RWPE1 (cell line): Measurements from ENCODE around the gene FBLN7.

Experiments
- CTCF ChIA-PET: fragments of 350-600 bp; sonication (Branson Sonifier 250); formaldehyde crosslinking; extraction: SDS; loops from one replicate; lab custom pipeline; 2021; lab: Yijun Ruan, JAX
- POLR2A ChIA-PET: fragments of 400-600 bp; formaldehyde crosslinking; extraction: SDS; loops from one replicate; lab custom pipeline; 2020; ENCODE audit warnings: antibody characterized with exemption; ENCODE audit not compliant: low non-redundant PET; lab: Yijun Ruan, JAX
- DNase-seq: peaks from one replicate; pipeline ENCODE4 v3.0.0; 2012; ENCODE audit warnings: low spot score
- H3K27ac ChIP-seq: fragments of 450-650 bp; 2 replicates; pipeline ENCODE4 v1.5.1; 2017
- TF ChIP-seq, protein P1 (sequence below): fragments of 450-650 bp; conservative IDR thresholded peaks from 2 replicates; pipeline ENCODE4 v1.5.1; 2017; ENCODE audit warnings: low read depth, mild to moderate bottlenecking

Gene FBLN7

DNA sequence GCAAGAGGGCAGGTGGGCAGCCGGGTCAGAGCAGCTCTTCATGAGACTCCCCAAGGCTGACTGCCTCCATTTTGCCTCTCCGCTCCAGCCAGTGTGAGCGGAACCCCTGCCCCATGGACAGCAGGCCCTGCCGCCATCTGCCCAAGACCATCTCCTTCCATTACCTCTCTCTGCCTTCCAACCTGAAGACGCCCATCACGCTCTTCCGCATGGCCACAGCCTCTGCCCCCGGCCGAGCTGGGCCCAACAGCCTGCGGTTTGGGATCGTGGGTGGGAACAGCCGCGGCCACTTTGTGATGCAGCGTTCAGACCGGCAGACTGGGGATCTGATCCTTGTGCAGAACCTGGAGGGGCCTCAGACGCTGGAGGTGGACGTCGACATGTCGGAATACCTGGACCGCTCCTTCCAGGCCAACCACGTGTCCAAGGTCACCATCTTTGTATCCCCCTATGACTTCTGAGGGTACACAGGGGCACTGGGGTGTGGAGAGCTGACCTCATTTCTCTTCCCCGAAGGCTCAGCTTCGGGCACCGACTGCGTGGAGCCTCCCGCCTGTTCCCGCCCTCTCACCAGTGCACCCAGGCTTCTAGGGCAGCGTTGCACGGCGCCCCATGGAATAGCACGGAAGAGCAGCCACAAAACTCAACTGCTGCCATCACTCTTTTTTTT lies 49.0 kb downstream of the FBLN7 start:
- ChIA-PET CTCF (no interaction called here), POLR2A (no interaction called here)
- DNase-seq = no peak
- TF ChIP-seq, protein P1, sequence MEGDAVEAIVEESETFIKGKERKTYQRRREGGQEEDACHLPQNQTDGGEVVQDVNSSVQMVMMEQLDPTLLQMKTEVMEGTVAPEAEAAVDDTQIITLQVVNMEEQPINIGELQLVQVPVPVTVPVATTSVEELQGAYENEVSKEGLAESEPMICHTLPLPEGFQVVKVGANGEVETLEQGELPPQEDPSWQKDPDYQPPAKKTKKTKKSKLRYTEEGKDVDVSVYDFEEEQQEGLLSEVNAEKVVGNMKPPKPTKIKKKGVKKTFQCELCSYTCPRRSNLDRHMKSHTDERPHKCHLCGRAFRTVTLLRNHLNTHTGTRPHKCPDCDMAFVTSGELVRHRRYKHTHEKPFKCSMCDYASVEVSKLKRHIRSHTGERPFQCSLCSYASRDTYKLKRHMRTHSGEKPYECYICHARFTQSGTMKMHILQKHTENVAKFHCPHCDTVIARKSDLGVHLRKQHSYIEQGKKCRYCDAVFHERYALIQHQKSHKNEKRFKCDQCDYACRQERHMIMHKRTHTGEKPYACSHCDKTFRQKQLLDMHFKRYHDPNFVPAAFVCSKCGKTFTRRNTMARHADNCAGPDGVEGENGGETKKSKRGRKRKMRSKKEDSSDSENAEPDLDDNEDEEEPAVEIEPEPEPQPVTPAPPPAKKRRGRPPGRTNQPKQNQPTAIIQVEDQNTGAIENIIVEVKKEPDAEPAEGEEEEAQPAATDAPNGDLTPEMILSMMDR = no peak
- H3K27ac ChIP-seq = no peak overlapping the region

DNA sequence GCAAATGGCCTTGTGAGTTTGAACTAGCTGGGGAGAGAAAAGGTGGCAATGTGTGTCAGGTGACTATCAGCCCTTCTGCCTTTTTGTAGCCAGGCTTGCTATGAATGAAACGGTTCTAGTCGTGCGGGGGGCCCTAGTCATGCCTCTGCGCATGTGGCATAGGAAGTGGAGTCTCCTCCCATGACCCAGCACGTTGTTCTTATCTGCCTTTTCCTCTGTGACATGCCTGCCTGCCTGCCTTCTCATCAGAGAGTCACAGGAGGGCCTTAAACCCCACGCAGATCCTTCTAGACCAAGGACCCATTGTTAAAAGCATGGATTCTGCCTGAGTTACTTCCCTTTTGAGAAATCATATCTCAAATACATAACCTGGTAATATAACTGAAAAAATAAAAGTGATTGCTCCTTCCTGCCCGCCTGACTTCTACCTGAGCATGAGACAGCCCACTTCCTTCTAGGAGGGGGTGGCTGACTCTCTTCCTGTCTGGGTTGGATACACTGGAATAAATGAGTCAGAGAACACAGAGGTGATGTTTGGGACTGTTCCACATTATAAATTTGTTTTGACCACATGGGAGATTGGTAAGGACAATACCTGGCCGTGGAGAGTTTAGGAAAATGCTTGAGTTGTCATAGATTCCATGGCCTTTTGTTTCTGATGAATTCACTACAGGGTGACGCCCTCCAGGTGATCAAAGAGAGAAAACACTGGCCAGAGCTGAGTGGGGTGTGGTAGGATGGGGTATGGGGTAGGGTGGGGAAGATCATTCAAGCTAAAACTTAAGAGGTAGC lies 49.8 kb downstream of the FBLN7 start:
- H3K27ac ChIP-seq = no peak overlapping the region
- DNase-seq = peak; percentile 55
- POLR2A ChIA-PET = no interaction called here
- CTCF ChIA-PET = no interaction called here
- TF ChIP-seq, protein P1 = no peak

DNA sequence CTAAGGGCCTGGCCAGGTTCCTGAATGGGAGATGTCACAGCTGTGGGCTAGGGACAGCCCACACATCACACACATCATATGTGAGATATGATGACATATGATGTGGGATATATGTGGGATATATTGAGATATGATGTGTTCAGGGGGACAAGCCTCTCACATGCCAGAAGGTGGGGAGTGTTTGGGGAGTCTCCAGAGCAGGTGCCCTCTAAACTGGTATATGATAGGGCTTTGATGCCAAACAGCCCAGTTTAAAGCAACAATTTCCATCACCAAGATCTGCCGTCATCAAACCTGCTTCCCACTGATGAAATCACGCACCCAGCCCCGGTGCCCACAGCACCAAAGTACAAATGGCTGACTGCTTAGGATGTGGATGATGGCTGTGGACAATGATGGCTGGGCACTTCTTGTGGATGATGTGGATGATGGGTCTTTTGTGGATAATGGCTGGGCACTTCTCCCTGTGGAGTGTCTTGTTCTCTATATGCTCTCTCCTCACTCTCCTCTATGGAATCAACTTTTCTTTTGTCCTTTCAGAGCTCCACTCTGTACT lies 50.9 kb downstream of the FBLN7 start:
- CTCF ChIA-PET = no interaction called here
- no peak for DNase-seq
- no peak overlapping the region for H3K27ac ChIP-seq
- POLR2A ChIA-PET = no interaction called here
- TF ChIP-seq, protein P1 = no peak

DNA sequence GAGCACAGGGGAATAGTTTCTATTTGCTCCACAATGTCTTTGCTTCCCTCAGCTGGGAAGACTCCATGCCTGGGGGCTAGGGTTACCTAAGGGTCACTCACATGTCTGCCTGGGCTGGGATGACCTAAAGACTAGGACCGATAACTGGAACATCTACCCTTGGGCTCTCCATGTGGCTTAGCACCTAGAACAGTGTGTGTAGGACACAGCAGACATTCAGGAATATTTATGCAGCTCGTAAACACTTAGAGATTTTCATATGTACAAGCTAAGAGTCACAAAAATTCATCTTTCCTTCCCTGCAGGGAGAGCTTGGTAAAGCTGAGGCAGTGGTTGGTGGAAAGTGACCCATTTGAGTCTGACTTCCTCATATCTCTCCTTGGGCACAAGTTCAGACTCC lies 55.8 kb downstream of the FBLN7 start:
- CTCF ChIA-PET = no interaction called here
- POLR2A ChIA-PET = no interaction called here
- no peak overlapping the region for H3K27ac ChIP-seq
- TF ChIP-seq, protein P1 = no peak
- no peak for DNase-seq

DNA sequence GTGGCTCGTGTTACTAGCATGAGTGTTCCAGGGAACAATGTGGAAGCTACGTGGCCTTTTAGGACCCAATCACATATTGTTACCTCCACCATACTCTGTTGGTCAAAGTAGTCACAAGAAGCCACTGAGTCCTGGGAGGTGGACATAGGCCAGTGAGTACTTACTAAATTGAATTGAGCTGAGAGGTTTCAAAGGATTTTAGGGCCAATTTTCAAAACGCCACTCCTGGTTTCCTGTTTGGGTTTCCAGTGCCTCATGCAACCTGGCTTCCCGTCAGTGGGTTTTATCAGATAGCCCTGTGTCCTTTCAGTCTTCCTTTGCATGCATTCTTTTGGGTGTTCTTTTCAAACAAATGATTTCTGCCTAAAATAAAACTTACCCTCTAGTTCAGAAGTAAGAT lies 56.3 kb downstream of the FBLN7 start:
- POLR2A ChIA-PET = no interaction called here
- CTCF ChIA-PET = no interaction called here
- TF ChIP-seq, protein P1 = no peak
- no peak overlapping the region for H3K27ac ChIP-seq
- no peak for DNase-seq

DNA sequence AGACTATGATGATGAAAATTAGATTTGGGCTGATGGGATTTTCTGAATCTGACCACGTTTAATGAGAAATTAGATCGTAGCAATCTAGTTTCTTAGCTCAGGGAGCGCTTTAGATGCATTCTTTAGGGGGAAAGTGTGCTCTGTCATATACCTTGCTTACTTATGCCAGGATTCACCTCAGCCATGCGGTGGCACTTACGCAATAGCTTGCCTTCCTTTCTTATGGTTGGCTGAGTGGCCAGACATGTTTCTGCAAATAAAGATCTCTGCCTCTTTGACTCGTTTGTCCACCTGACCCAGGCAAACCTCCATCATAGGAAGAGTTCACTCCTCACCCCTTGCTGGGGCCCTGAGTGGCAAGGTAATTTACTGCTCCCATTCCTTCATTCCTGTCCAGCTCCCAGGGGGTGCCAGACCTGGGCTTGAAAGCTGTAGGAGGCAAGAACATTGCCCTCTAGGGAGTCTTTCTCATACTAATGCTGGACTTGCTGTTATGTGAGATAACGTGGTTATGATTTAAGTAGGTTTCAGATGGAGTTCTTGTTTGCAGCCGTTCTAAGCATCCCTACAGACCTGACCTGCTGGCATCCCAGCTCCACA lies 57.1 kb downstream of the FBLN7 start:
- ChIA-PET CTCF (no interaction called here), POLR2A (no interaction called here)
- no peak for DNase-seq
- TF ChIP-seq, protein P1 = no peak
- H3K27ac ChIP-seq = no peak overlapping the region
